GM19035 (cell line): ENCODE data around the gene CEACAM18.
"Not testable (repeated sequence)": the region's sequence is repeated elsewhere in the genome, so short reads cannot be mapped to it uniquely, and the experiment has no call there.

Experiments used
- ATAC-seq: cut with Tn5 transposase; IDR thresholded peaks from one replicate; pipeline ENCODE4 v1.9.1; 2021; ENCODE audit not compliant: unreplicated experiment

CEACAM18 gene

DNA sequence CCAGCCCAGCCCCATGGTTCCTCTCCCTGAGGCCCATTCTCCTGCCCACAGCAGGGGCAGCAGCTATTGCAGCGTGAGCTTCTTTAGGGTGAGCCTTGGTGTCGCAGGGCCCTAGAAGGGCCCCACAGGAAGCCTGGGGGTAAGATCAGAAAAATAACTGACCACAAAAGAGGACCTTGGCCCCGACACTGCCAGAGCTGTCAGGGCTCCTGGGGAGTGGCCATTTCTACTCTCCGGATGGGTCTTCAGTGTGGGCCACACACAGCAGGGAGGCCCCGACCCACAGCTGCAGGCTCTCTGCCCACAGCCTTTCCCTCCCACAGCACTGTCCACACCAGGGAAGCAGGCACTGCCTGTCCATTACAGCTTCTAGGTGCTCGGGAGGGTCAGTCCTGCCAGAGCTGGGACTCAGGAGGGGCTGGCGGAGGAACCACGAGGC is 16.6 kb upstream of the CEACAM18 start:
- no peak for ATAC-seq

DNA sequence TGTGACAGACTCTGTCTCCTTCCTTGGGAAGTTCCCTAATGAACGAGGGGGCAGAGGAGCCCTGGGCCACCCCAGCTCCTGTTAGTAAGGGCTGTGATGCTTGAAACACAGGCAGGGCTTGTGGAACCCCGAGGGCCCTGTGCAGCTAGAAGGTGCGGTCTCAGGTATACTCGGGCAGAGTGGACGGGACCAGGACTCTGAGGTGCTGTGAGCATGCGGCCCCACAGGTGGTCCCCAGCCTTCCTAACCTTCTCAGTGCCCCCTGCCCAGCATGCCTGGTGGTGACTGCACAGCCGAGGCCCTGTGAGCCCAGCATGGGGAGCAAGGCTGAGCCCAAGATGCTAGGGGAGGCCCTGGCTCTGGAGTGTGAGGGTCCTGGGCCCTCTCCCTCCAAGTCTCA is 16.1 kb upstream of the CEACAM18 start:
- no peak for ATAC-seq

- no peak for ATAC-seq
Observed at GRCh38 chr19:51462681-51463080, 15.7 kb upstream of the CEACAM18 start.

GRCh38 chr19:51463976-51464581 is 14.3 kb upstream of the CEACAM18 start:
- ATAC-seq: not testable (repeated sequence)

DNA sequence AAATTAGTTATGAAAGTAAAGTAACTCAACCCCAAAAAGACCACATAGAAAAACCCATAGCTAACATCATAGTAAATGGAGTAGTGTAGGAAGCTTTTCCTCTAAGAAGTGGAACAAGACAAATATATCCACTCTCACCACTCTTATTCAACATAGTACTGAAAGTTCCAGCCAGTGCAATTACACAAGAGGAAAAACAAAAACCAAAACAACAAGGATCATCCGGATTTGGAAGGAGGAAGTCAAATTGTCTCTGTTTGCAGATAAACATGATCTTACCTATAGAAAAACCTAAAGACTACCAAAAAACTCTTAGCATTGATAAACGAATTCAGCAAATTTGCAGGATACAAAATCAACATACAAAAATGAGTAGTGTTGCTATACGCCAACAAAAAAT is 11.6 kb upstream of the CEACAM18 start:
- ATAC-seq: no peak

DNA sequence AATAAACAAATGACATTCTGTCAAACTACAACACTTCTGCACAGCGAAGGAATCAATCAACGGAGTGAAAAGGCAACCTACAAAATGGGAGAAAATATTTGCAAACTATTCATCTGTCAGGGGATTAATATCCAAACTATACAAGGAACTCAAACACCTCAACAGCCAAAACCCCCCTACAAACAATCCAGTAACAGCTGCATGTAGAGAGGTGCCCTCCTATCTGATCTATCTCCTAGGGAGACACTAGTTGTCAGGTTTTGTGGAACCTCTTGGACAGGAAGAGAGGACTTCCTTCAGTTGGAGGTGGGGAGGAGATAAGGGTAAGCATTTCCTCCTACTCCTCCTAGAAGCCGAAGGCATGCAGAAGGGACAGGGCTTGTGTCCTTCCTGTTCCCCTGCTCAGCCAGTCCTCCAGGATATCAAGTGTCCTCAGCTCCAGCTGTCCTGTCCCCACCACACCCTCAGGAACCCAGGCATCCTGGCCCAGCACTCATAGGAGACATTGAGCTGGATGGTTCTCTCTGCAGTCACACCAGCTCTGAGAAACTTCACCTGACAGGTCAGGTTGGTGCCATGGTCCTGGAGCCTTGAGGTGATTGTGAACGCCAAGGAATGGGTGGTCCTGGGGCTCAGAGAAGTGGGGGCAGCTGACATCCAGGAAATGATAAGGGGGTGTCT is 10.3 kb upstream of the CEACAM18 start:
- no peak for ATAC-seq

DNA sequence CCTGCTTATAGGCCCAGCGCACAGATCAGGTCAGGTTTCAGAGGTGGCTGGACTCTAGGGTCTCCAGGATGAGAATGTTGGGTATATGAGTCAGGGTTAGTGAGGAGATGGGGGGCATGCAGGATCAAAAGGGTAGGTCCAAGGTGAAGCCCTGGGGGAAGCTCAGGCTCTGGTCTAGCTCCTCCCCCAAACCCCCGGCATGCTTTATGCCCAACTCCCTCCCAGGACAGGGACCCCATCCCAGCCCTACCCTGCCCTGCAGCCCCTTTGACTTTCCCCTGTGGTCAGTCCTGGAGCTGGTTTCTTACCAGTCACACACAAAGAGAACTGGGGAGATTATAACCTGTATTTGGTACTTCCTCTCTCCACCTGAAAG is 9.8 kb upstream of the CEACAM18 start:
- no peak for ATAC-seq

DNA sequence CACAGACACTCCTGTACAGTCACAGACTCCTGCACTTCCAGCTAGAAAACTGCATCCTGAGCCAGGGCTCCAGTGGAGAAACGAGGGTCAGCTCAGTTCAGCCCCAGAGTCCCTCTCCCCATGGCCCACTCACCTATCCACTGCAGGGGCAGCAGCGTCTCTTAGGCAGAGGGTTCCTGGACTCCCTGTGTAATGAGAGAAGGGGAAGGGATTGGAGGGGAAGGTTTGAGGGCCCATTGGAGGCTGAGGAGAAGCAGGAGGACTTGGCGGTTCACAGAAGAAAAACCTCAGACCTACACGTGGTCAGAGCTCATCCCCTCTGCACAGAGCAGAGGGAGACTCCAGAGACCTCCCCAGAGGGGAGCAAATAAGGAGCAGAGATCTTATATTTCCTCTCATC is 9.2 kb upstream of the CEACAM18 start:
- ATAC-seq: no peak

DNA sequence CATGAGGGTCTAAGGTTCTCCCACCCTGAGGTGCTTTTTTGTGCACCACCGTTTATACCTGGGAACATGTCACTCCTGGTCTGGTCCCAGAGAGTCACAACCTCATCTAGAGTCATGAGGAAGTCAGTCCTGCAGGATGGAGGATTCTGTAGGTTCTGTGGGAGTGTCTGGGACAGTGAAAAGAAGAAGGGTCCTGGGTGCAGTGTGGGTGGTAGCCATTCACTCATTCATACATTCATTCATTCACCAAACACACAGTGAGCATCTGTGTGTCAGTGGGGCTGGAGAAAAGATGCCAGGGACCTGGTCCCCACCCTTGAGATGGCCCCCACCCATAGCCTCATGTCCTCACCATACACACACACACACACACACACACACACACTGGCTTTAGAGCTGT is 8.7 kb upstream of the CEACAM18 start:
- no peak for ATAC-seq

- ATAC-seq: no peak
Observed at GRCh38 chr19:51470966-51471365, 7.4 kb upstream of the CEACAM18 start.

- ATAC-seq: no peak
Observed at GRCh38 chr19:51471527-51471926, 6.8 kb upstream of the CEACAM18 start.

GRCh38 chr19:51472607-51473006 is 5.7 kb upstream of the CEACAM18 start:
- no peak for ATAC-seq

DNA sequence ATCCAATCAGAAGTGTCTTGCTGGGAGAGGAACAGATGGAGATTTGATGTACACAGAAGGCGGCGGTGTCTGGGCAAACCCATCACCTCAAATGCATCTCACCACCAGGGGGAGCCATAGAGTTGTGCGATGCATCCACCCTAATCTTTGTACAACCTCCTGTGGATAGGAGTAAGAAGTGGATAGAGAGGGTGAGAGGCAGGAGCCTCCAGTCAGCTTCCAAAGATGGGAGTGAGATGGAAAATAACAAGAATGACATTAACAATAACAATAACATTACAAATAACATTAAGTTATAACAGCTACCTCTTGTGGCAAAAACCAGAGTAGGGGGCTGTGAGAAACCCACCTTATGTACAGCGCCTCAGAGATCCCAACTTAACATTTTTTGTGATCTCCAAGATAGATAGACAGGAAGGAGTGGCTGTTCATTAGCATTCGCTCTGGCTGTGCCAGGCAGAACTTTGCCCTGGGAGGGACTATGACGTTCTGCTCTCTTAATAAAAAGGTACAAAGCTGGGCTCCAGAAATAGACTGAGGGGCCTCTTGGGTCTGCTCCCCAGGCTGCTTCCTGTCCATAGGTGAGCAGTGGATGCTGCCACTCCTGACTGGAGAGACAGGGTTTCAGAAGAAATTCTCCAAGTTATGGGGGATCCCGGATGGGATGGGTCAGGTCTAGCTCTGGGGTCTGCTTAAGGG is 5.2 kb upstream of the CEACAM18 start:
- ATAC-seq: no peak

DNA sequence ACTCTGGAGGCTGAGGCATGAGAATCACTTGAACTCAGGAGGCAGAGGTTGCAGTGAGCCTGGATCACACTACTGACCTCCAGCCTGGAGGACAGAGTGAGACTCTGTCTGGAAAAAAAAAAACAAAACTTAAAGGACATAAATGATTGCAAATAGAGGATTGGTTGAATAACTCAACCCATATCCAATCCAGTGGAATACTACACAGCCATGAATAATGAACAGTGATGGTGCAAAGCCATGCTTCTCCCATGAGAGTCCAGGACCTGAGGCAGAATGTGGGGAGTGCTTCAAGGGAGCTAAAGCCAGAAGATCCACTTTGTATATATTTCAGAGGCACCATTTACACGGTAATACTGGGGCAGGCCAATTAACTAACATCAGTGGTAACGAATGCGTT is 2.2 kb upstream of the CEACAM18 start:
- no peak for ATAC-seq

DNA sequence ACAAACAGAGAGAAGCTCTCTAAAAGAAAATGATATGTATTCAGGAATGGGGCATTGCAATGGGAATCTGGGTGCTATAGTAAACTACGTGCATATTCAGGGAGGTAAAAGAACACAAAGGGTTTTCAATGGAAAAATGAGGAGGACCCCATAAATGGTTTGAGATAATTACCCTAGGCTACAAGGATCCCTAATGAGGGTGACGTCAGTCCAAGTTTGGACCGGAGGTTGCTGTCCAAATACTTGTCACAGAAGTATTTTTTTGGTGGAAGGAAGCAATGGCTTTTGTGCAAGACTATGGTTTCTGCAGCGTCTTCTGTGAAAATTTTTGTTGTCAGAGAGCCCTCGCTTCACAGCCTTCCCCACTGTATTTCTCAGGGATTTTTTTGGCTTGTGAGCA is 995 bp upstream of the CEACAM18 start:
- no peak for ATAC-seq

GRCh38 chr19:51479531-51480331 is 1.4 kb downstream of the CEACAM18 start:
- no peak for ATAC-seq

GRCh38 chr19:51480590-51480989 is 2.3 kb downstream of the CEACAM18 start:
- no peak for ATAC-seq

GRCh38 chr19:51485960-51486660 is 7.8 kb downstream of the CEACAM18 start:
- ATAC-seq: no peak

GRCh38 chr19:51488491-51488890 is 10.2 kb downstream of the CEACAM18 start:
- no peak for ATAC-seq

DNA sequence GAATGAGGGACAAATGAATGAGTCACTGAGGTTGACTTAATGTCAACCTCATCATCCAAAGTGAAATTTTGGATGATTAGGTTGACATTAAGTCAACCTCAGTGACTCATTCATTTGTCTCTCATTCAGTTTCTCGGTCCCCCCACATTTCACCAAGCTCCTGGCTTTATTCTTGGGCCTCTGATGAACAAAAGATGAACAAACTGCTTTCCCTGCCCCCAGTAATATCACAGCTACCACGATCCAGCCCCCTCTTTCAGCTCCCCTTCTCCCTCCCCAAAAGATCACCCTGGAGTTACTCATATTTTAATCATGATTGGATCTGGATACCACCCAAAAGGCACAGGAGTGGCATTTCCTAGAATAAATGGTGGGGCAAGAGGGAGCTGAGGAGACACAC is 10.8 kb downstream of the CEACAM18 start:
- no peak for ATAC-seq

DNA sequence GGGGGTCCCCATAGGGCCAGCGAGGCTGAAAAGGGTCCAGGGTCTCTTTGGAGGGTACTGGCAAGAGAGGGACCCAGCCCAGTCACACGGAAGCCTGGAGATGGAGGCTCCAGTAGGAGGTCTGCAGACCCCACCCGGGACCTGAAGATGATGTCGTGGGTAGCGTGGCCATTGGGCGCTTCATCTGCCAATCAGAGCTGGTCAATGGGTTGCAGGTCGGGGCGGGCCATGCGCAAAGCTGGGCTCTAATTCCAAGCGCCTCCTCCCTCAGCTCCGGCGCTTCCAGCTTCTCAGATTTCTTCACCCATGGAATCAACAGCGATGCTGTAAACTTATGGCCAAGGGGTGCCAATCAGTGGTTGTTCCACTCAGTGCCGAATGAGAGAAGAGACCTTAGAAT is 12.3 kb downstream of the CEACAM18 start:
- no peak for ATAC-seq
